ENCODE data around the gene ARHGAP40.

The ARHGAP40 gene

GRCh38 chr20:38563802-38564431 lies 37.7 kb upstream of the ARHGAP40 start:
- no peaks in the 10 kb centered on the region for H3F3A ChIP-seq (ENCODE audit: insufficient read depth, low read length)
- no peak for TF ChIP-seq EZH2 (IDR thresholded peaks at IDR 0.05; ENCODE audit: borderline replicate concordance, low read length)
- TF ChIP-seq, protein P1, sequence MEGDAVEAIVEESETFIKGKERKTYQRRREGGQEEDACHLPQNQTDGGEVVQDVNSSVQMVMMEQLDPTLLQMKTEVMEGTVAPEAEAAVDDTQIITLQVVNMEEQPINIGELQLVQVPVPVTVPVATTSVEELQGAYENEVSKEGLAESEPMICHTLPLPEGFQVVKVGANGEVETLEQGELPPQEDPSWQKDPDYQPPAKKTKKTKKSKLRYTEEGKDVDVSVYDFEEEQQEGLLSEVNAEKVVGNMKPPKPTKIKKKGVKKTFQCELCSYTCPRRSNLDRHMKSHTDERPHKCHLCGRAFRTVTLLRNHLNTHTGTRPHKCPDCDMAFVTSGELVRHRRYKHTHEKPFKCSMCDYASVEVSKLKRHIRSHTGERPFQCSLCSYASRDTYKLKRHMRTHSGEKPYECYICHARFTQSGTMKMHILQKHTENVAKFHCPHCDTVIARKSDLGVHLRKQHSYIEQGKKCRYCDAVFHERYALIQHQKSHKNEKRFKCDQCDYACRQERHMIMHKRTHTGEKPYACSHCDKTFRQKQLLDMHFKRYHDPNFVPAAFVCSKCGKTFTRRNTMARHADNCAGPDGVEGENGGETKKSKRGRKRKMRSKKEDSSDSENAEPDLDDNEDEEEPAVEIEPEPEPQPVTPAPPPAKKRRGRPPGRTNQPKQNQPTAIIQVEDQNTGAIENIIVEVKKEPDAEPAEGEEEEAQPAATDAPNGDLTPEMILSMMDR (IDR thresholded peaks at IDR 0.05; ENCODE audit: low read length) = no peak

GRCh38 chr20:38564680-38565079 lies 36.9 kb upstream of the ARHGAP40 start:
- no peaks in the 10 kb centered on the region for H3K4me1 ChIP-seq (ENCODE audit: insufficient read depth, low read length, severe bottlenecking)
- no peak overlapping the region for H2AFZ ChIP-seq (ENCODE audit: low read length)
- no peaks in the 10 kb centered on the region for H3F3A ChIP-seq (ENCODE audit: insufficient read depth, low read length)
- H3K27ac ChIP-seq (ENCODE audit: low read depth, low read length, poor library complexity, severe bottlenecking) = no peak overlapping the region
- no peak overlapping the region for H3K9ac ChIP-seq (ENCODE audit: low read length)
- no peaks in the 10 kb centered on the region for H4K20me1 ChIP-seq (ENCODE audit: insufficient read depth, low read length)
- H3K79me2 ChIP-seq (ENCODE audit: insufficient read depth, low read length) = no peaks in the 10 kb centered on the region
- no peak overlapping the region for H3K4me2 ChIP-seq (ENCODE audit: low read length)
- H3K27me3 ChIP-seq (ENCODE audit: insufficient read depth, low read length) = no peaks in the 10 kb centered on the region
- no peaks in the 10 kb centered on the region for H3K9me2 ChIP-seq (ENCODE audit: low read depth, low read length)
- no peak for TF ChIP-seq EZH2 (IDR thresholded peaks at IDR 0.05; ENCODE audit: borderline replicate concordance, low read length)
- H3K4me3 ChIP-seq (ENCODE audit: low read depth, low read length, poor library complexity, severe bottlenecking) = no peak overlapping the region
- no peaks in the 10 kb centered on the region for H3K9me3 ChIP-seq (ENCODE audit: low read length)
- peaks cover 53% of the 10 kb centered on the region for H3K36me3 ChIP-seq (ENCODE audit: insufficient read depth, low read length)

More at GRCh38 chr20:38563802-38564431, 37.7 kb upstream of the ARHGAP40 start:
- Histone ChIP-seq H3K9me3 (ENCODE audit: low read length) (no peaks in the 10 kb centered on the region), H3K4me3 (ENCODE audit: low read depth, low read length, poor library complexity, severe bottlenecking) (no peak overlapping the region), H2AFZ (ENCODE audit: low read length) (no peak overlapping the region), H3K4me1 (ENCODE audit: insufficient read depth, low read length, severe bottlenecking) (no peaks in the 10 kb centered on the region), H3K27me3 (ENCODE audit: insufficient read depth, low read length) (no peaks in the 10 kb centered on the region), H3K27ac (ENCODE audit: low read depth, low read length, poor library complexity, severe bottlenecking) (no peak overlapping the region), H3K9me2 (ENCODE audit: low read depth, low read length) (no peaks in the 10 kb centered on the region), H3K36me3 (ENCODE audit: insufficient read depth, low read length) (peaks cover 58% of the 10 kb centered on the region), H4K20me1 (ENCODE audit: insufficient read depth, low read length) (no peaks in the 10 kb centered on the region), H3K79me2 (ENCODE audit: insufficient read depth, low read length) (no peaks in the 10 kb centered on the region), H3K4me2 (ENCODE audit: low read length) (no peak overlapping the region), H3K9ac (ENCODE audit: low read length) (no peak overlapping the region)

DNA sequence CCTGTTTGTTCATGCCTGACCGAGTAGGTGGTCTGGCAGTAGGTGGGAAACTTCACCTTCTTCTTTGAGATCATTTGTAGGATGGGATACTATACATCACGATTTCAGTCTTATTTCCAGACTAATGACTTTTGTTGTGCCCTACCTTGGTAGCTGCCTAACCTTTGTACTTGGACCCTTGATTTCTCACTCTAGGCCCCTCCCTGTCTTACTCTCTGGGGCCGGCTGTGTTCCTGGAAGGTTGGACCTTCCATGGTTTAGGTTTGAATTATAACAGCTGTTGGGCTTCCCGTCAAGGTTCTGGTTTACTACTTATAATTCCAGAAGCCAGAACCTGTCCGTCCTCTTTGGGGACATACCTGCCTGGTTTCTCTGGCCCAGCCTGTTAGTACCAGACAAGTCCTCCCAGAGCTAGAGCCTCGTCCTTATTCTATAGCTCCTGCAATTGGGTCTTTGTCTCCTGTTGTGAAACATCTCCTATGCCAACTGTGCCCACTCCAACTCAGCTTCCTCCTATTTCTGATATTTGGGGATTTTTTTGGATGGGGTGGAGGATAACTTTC lies 35.5 kb upstream of the ARHGAP40 start:
- Histone ChIP-seq H3K36me3 (ENCODE audit: insufficient read depth, low read length) (peaks cover 58% of the 10 kb centered on the region; the same call in 1 of the 2 replicates), H3K27me3 (ENCODE audit: insufficient read depth, low read length) (no peaks in the 10 kb centered on the region), H3K4me1 (ENCODE audit: insufficient read depth, low read length, severe bottlenecking) (no peaks in the 10 kb centered on the region), H3F3A (ENCODE audit: insufficient read depth, low read length) (no peaks in the 10 kb centered on the region), H3K9ac (ENCODE audit: low read length) (no peak overlapping the region), H4K20me1 (ENCODE audit: insufficient read depth, low read length) (no peaks in the 10 kb centered on the region), H2AFZ (ENCODE audit: low read length) (no peak overlapping the region), H3K9me3 (ENCODE audit: low read length) (no peaks in the 10 kb centered on the region), H3K27ac (ENCODE audit: low read depth, low read length, poor library complexity, severe bottlenecking) (no peak overlapping the region), H3K79me2 (ENCODE audit: insufficient read depth, low read length) (no peaks in the 10 kb centered on the region), H3K4me2 (ENCODE audit: low read length) (no peak overlapping the region), H3K9me2 (ENCODE audit: low read depth, low read length) (no peaks in the 10 kb centered on the region), H3K4me3 (ENCODE audit: low read depth, low read length, poor library complexity, severe bottlenecking) (no peak overlapping the region)
- TF ChIP-seq, protein P1 (IDR thresholded peaks at IDR 0.05; ENCODE audit: low read length) = no peak
- TF ChIP-seq EZH2 (IDR thresholded peaks at IDR 0.05; ENCODE audit: borderline replicate concordance, low read length) = no peak

Measured in OCI-LY1 (cell line).